ENCODE measurements around the gene THAP3. TPM values are rescaled to one million over a fixed set of nuclear protein-coding genes. Genes with fewer than 3 reads are reported as not detected.
A peak's percentile ranks its signal among the peaks of the same experiment; 100 is the strongest.

Gene THAP3
- total and polyA plus RNA-seq, 2 of the 8 experiments (the other 6 are each of a cell fraction or from before 2014, with no cell fraction given), result 8.2 to 15.3 TPM

DNA sequence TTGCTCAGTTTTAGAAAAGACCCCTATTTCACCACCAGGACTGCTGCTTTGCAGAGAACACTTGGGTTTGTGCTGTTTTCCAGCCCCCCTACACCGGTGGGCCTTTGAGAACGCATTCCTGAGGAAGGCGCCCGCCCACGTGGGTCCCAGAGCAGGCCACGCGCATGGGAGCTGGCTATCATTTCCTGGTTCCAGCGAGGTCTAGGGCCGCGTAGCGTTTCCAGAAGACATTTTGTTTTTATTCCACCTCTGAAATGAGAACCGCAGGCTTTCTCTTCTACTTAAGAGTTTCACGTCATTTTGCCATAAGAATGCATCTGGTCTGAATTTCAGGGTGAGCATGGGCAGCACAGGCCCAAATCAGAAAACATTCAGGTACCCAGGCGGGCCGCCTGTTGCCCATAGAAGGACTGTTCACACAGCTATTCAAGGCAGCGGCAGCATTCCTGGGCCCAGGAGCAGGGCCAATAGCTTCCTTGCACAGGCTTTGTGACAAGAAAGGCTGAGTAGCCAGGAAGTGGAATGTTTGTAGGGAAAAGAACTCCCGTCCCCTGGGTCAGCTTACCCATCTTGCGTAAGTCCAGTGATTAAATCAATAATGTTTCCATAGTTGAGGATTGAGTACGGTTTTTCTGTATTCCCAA lies 20.6 kb upstream of the THAP3 start:
- Histone ChIP-seq H4K91ac (replicated peaks; ENCODE audit: insufficient read length, low read length) (peak overlapping the region; percentile 25), H3K4me1 (replicated peaks in 1 of 4; ENCODE audit: control insufficient read depth in 3 of 4, insufficient read depth in 4 of 4, low read length in 3 of 4) (peaks cover 2 to 13% (median 9%) of the 10 kb centered on the region in 4 experiments), H3K79me1 (ENCODE audit: low read depth, low read length) (peaks cover 19% of the 10 kb centered on the region), H3K56ac (replicated peaks; ENCODE audit: insufficient read length, low read depth, low read length) (no peak overlapping the region), H3K36me3 (ENCODE audit: control insufficient read depth in 2 of 4, insufficient read depth in 4 of 4, low read length in 3 of 4) (peaks cover 1 to 4% (median 4%) of the 10 kb centered on the region in 4 experiments; a peak in 5 of 8 replicates), H3K18ac (ENCODE audit: extremely low read depth, low read length) (peak overlapping the region; percentile 95), H4K20me1 (replicated peaks in 1 of 2; ENCODE audit: control insufficient read depth in 1 of 2, insufficient read depth in 2 of 2, low read length in 2 of 2) (peaks cover 13 to 20% of the 10 kb centered on the region in 2 experiments), H2BK20ac (ENCODE audit: low read length) (no peak overlapping the region), H3K27ac (ENCODE audit: low read depth, low read length) (peak overlapping the region; percentile 60), H3K79me2 (ENCODE audit: control insufficient read depth in 1 of 2, insufficient read depth in 2 of 2, low read length in 2 of 2) (peaks cover 22 to 32% of the 10 kb centered on the region in 2 experiments; a peak in 3 of 4 replicates), H3K23ac (ENCODE audit: insufficient read length) (no peak overlapping the region), H2AK5ac (ENCODE audit: low read depth, low read length) (no peak overlapping the region), H3K4me2 (ENCODE audit: insufficient read depth in 1 of 2, low read depth in 2 of 2, low read length in 2 of 2) (peak overlapping the region; percentile 91 to 94), H4K5ac (ENCODE audit: insufficient read length, low read depth, low read length) (peak overlapping the region; percentile 7), H3K9ac (replicated peaks in 1 of 4; ENCODE audit: extremely low read depth in 1 of 4, low read depth in 3 of 4, low read length in 3 of 4) (peak overlapping the region in 3 of 4 experiments; percentile 55 to 71 (median 66); a peak in 5 of 7 replicates), H2BK15ac (ENCODE audit: low read length) (peak overlapping the region; percentile 92; the same call in 1 of the 2 replicates), H3K4ac (replicated peaks; ENCODE audit: insufficient read length, low read depth, low read length) (peak overlapping the region; percentile 12), H2BK5ac (ENCODE audit: low read depth, low read length) (peak overlapping the region; percentile 55), H3K14ac (ENCODE audit: insufficient read length) (no peak overlapping the region), H3K4me3 (ENCODE audit: extremely low read depth in 1 of 4, insufficient read depth in 2 of 4, low read depth in 3 of 4, low read length in 4 of 4) (peak overlapping the region; percentile 75 to 92 (median 86); a peak in 6 of 8 replicates), H2AFZ (ENCODE audit: low read length) (no peak overlapping the region), H3K23me2 (ENCODE audit: low read depth, low read length) (peaks cover 18% of the 10 kb centered on the region), H3K9me3 (ENCODE audit: insufficient read depth in 2 of 2, low read depth in 1 of 2, low read length in 1 of 2) (no peaks in the 10 kb centered on the region), H2BK120ac (replicated peaks; ENCODE audit: low read depth, low read length) (no peak overlapping the region), H2BK12ac (ENCODE audit: low read depth, low read length) (peak overlapping the region; percentile 99; the same call in 1 of the 2 replicates), H3K27me3 (replicated peaks in 1 of 4; ENCODE audit: control insufficient read depth in 3 of 4, extremely low read depth in 1 of 4, insufficient read depth in 3 of 4, low read length in 3 of 4) (no peaks in the 10 kb centered on the region; a peak in 1 of 7 replicates), H4K8ac (ENCODE audit: extremely low read depth, insufficient read depth, low read length) (peak overlapping the region; percentile 82; the same call in 1 of the 2 replicates)
- FAIRE-seq, result peak; percentile 84
- WGBS, 2 experiments (ENCODE audit: extremely low coverage in 1 of 2, insufficient coverage in 1 of 2, insufficient read length in 1 of 2, insufficient replicate concordance in 2 of 2, low coverage in 1 of 2, low lambda C conversion rate in 2 of 2, missing lambda C conversion rate in 1 of 2), result 19% methylated on average over 19 of the region's 19 CpGs; no CpG with 5 or more reads in 1 of the 2 experiments
- ChIA-PET POLR2A (ENCODE audit: partially characterized antibody) (interaction anchor here (0.7 to 10.8 kb wide), 20 partner anchors 6 to 814 kb away, joined by 3 to 196 read pairs (median 4); partner anchors contain the start of genes NOL9, PHF13, TAS1R1 and THAP3), CTCF (ENCODE audit: partially characterized antibody) (interaction anchor here (0.7 to 3.0 kb wide), 9 partner anchors 13 to 372 kb away, joined by 3 to 9 read pairs (median 4); partner anchors contain the start of gene THAP3)
- peak; percentile 69 to 78 for DNase-seq (ENCODE audit: low read depth in 1 of 2, low spot score in 2 of 2)
- no peak for TF ChIP-seq JUND (IDR thresholded peaks at IDR 0.05; ENCODE audit: low read length)
- peak; percentile 80 for TF ChIP-seq TEAD4 (IDR thresholded peaks at IDR 0.05; ENCODE audit: low read depth, low read length)
- TF ChIP-seq EP300 (IDR thresholded peaks at IDR 0.05; ENCODE audit: borderline replicate concordance in 1 of 2, low read depth in 2 of 2, low read length in 2 of 2), result 0 out of 3 replicates have a peak, but pooled peaks of 1 of the 2 experiments have one; percentile 48
- 0 out of 2 replicates have a peak, but pooled peaks have one; percentile 36 for TF ChIP-seq EGR1 (IDR thresholded peaks at IDR 0.05; ENCODE audit: borderline replicate concordance, low read depth, low read length)
- no peak for TF ChIP-seq CTBP2 (IDR thresholded peaks at IDR 0.05; ENCODE audit: borderline replicate concordance, insufficient read depth, insufficient read length, low read length)
- TF ChIP-seq FOSL1 (IDR thresholded peaks at IDR 0.05; ENCODE audit: insufficient read depth, low read depth, low read length), result no peak
- TF ChIP-seq POLR2A (IDR thresholded peaks at IDR 0.05; ENCODE audit: control extremely low read depth in 1 of 2, low read depth in 2 of 2, low read length in 2 of 2), result peak in 1 of 2 experiments; percentile 74; a peak in 2 of 3 replicates
- TF ChIP-seq GABPA (IDR thresholded peaks at IDR 0.05; ENCODE audit: borderline replicate concordance, insufficient read depth, low read length), result no peak
- peak; percentile 65 for TF ChIP-seq YY1 (IDR thresholded peaks at IDR 0.05; ENCODE audit: low read depth, low read length)
- TF ChIP-seq ASH2L (IDR thresholded peaks at IDR 0.05; ENCODE audit: low read length), result peak; percentile 22
- TF ChIP-seq MAFK (IDR thresholded peaks at IDR 0.05; ENCODE audit: low read depth, low read length), result no peak

Data from H1 (cell line).